Measurements from ENCODE around the gene WNT7B. TPM values are rescaled to one million over a fixed set of nuclear protein-coding genes. Genes with fewer than 3 reads are reported as not detected.
A peak's percentile ranks its signal among the peaks of the same experiment; 100 is the strongest.

WNT7B gene
- total RNA-seq, 1 experiment from 2014 or later, result 5.6 TPM

GRCh38 chr22:45969414-45969799, 7.6 kb downstream of the WNT7B start:
- Histone ChIP-seq H3K27me3 (no peaks in the 10 kb centered on the region), H3K9me3 (no peaks in the 10 kb centered on the region), H3K4me3 (no peak overlapping the region), H3K36me3 (peaks cover 3% of the 10 kb centered on the region)
- no peak for DNase-seq

- no peak overlapping the region for H3K4me3 ChIP-seq
- no peaks in the 10 kb centered on the region for H3K27me3 ChIP-seq
- H3K36me3 ChIP-seq, result peaks cover 3% of the 10 kb centered on the region
- no peaks in the 10 kb centered on the region for H3K9me3 ChIP-seq
- DNase-seq, result peak; percentile 92
Observed at GRCh38 chr22:45968751-45969413, 8.1 kb downstream of the WNT7B start.

GRCh38 chr22:45968003-45968650, 8.8 kb downstream of the WNT7B start:
- no peaks in the 10 kb centered on the region for H3K27me3 ChIP-seq
- no peaks in the 10 kb centered on the region for H3K9me3 ChIP-seq
- peak; percentile 68 for DNase-seq
- H3K36me3 ChIP-seq, result peaks cover 3% of the 10 kb centered on the region
- H3K4me3 ChIP-seq, result no peak overlapping the region

GRCh38 chr22:45966895-45967365, 10.0 kb downstream of the WNT7B start:
- Histone ChIP-seq H3K36me3 (peaks cover 3% of the 10 kb centered on the region), H3K4me3 (no peak overlapping the region), H3K27me3 (no peaks in the 10 kb centered on the region), H3K9me3 (no peaks in the 10 kb centered on the region)
- DNase-seq, result no peak

GRCh38 chr22:45966320-45966894, 10.6 kb downstream of the WNT7B start:
- no peaks in the 10 kb centered on the region for H3K9me3 ChIP-seq
- H3K27me3 ChIP-seq, result no peaks in the 10 kb centered on the region
- H3K4me3 ChIP-seq, result no peak overlapping the region
- H3K36me3 ChIP-seq, result peaks cover 3% of the 10 kb centered on the region
- no peak for DNase-seq

GRCh38 chr22:45965563-45965962, 11.4 kb downstream of the WNT7B start:
- no peaks in the 10 kb centered on the region for H3K9me3 ChIP-seq
- no peaks in the 10 kb centered on the region for H3K27me3 ChIP-seq
- H3K36me3 ChIP-seq, result peaks cover 3% of the 10 kb centered on the region; the same call in 1 of the 2 replicates
- H3K4me3 ChIP-seq, result no peak overlapping the region
- DNase-seq, result no peak

- DNase-seq, result no peak
- no peak overlapping the region for H3K4me3 ChIP-seq
- H3K9me3 ChIP-seq, result no peaks in the 10 kb centered on the region
- peaks cover 3% of the 10 kb centered on the region; the same call in 1 of the 2 replicates for H3K36me3 ChIP-seq
- no peaks in the 10 kb centered on the region for H3K27me3 ChIP-seq
Observed at GRCh38 chr22:45964926-45965527, 11.9 kb downstream of the WNT7B start.

GRCh38 chr22:45964372-45964771, 12.6 kb downstream of the WNT7B start:
- no peaks in the 10 kb centered on the region for H3K27me3 ChIP-seq
- H3K9me3 ChIP-seq, result no peaks in the 10 kb centered on the region
- H3K36me3 ChIP-seq, result peaks cover 3% of the 10 kb centered on the region; the same call in 1 of the 2 replicates
- DNase-seq, result no peak
- no peak overlapping the region for H3K4me3 ChIP-seq

- DNase-seq, result no peak
- Histone ChIP-seq H3K36me3 (peaks cover 3% of the 10 kb centered on the region; the same call in 1 of the 2 replicates), H3K4me3 (no peak overlapping the region), H3K27me3 (no peaks in the 10 kb centered on the region), H3K9me3 (no peaks in the 10 kb centered on the region)
Observed at GRCh38 chr22:45963821-45964220, 13.1 kb downstream of the WNT7B start.

GRCh38 chr22:45962756-45963324, 14.1 kb downstream of the WNT7B start:
- Histone ChIP-seq H3K27me3 (no peaks in the 10 kb centered on the region), H3K36me3 (no peaks in the 10 kb centered on the region), H3K4me3 (no peak overlapping the region), H3K9me3 (no peaks in the 10 kb centered on the region)
- no peak for DNase-seq

- H3K9me3 ChIP-seq, result no peaks in the 10 kb centered on the region
- no peak for DNase-seq
- no peaks in the 10 kb centered on the region for H3K27me3 ChIP-seq
- H3K36me3 ChIP-seq, result no peaks in the 10 kb centered on the region
- H3K4me3 ChIP-seq, result no peak overlapping the region
Observed at GRCh38 chr22:45962434-45962718, 14.6 kb downstream of the WNT7B start.

- H3K9me3 ChIP-seq, result no peaks in the 10 kb centered on the region
- no peak overlapping the region for H3K4me3 ChIP-seq
- H3K27me3 ChIP-seq, result no peaks in the 10 kb centered on the region
- no peak for DNase-seq
- H3K36me3 ChIP-seq, result no peaks in the 10 kb centered on the region
Observed at GRCh38 chr22:45961679-45962433, 15.1 kb downstream of the WNT7B start.

GRCh38 chr22:45960477-45961386, 16.2 kb downstream of the WNT7B start:
- Histone ChIP-seq H3K36me3 (no peaks in the 10 kb centered on the region), H3K4me3 (no peak overlapping the region), H3K27me3 (no peaks in the 10 kb centered on the region), H3K9me3 (no peaks in the 10 kb centered on the region)
- DNase-seq, result no peak

- Histone ChIP-seq H3K4me3 (no peak overlapping the region), H3K27me3 (no peaks in the 10 kb centered on the region), H3K36me3 (no peaks in the 10 kb centered on the region), H3K9me3 (no peaks in the 10 kb centered on the region)
- DNase-seq, result no peak
Observed at GRCh38 chr22:45959719-45960476, 17.1 kb downstream of the WNT7B start.

GRCh38 chr22:45958971-45959370, 18.0 kb downstream of the WNT7B start:
- Histone ChIP-seq H3K27me3 (no peaks in the 10 kb centered on the region), H3K4me3 (no peak overlapping the region), H3K9me3 (no peaks in the 10 kb centered on the region), H3K36me3 (no peaks in the 10 kb centered on the region)
- DNase-seq, result no peak
